Uterus (tissue), 4 donors: ENCODE measurements around the gene NBEAL2. TPM values are rescaled to one million over a fixed set of nuclear protein-coding genes. Genes with fewer than 3 reads are reported as not detected.
A peak's percentile ranks its signal among the peaks of the same experiment; 100 is the strongest.

Source experiments
- DNase-seq, 2 donors: peaks; one replicate each; pipeline ENCODE4 v3.0.0-alpha.2; 2019 to 2020
- H3K27ac ChIP-seq, 2 donors: fragments of 200-600 bp; sonication (generic); 1 replicate in 1 of 2; 2 replicates in 1 of 2; pipeline ENCODE4 v1.5.1; 2016 to 2018
- H3K27me3 ChIP-seq, 2 donors: fragments of 200-600 bp; sonication (generic); one replicate each; pipeline ENCODE4 v1.5.1; 2018 to 2019; ENCODE audit warnings: control low read depth in 1 of 2
- H3K36me3 ChIP-seq, 2 donors: fragments of 200-600 bp; sonication (generic); one replicate each; pipeline ENCODE4 v1.5.1; 2019; ENCODE audit warnings: control low read depth in 1 of 2
- H3K4me1 ChIP-seq, 2 donors: fragments of 200-600 bp; sonication (generic); one replicate each; pipeline ENCODE4 v1.5.1; 2018 to 2019; ENCODE audit warnings: control low read depth in 1 of 2
- H3K4me3 ChIP-seq, 2 donors: fragments of 200-600 bp; sonication (generic); 1 replicate in 1 of 2; 2 replicates in 1 of 2; pipeline ENCODE4 v1.5.1; 2018 to 2019; ENCODE audit warnings: mild to moderate bottlenecking in 1 of 2
- H3K9me3 ChIP-seq, 2 donors: fragments of 200-600 bp; sonication (generic); one replicate each; pipeline ENCODE4 v1.5.1; 2019; ENCODE audit warnings: control low read depth in 1 of 2
- CTCF ChIP-seq, 4 experiments: fragments of 200-600 bp in 2 of 4; fragments of 450-650 bp in 2 of 4; sonication (generic) in 2 of 4; IDR thresholded peaks; one replicate each; pipeline ENCODE4 v1.5.1; 2016 to 2019; ENCODE audit warnings: antibody characterized with exemption in 4 of 4, mild to moderate bottlenecking in 2 of 4, moderate library complexity in 1 of 4
- POLR2A ChIP-seq, 2 donors: fragments of 450-650 bp; IDR thresholded peaks; one replicate each; pipeline ENCODE4 v1.6.1; 2016; ENCODE audit warnings: antibody characterized with exemption in 2 of 2, mild to moderate bottlenecking in 1 of 2, moderate library complexity in 1 of 2
- intact Hi-C: fragments of 100-400 bp; cut with DNase I; formaldehyde crosslinking; loops from one replicate; pipeline ENCODE4 v1.15.1; 2023; ENCODE audit warnings: low total_unique reads
- total RNA-seq, 4 donors: library from RNA; depleted of rRNA in 3 of 4; stranded (reverse); fragments of >200 nt in 3 of 4; gene quantifications; one replicate each; pipeline versions ENCODE4 v1.1.0 to v1.2.4, GENCODE V29; 2014 to 2023
- donor health status: DM: yes; HTN: yes; CAD: no.

Gene NBEAL2
- total RNA-seq, 4 donors from 2014 or later, result 13.1 to 41.1 (median 23.8) TPM

- no peak overlapping the region for H3K4me3 ChIP-seq
- intact Hi-C loops, result no loop called here
- no peak for DNase-seq
- H3K4me1 ChIP-seq, result peaks cover 0 to 25% of the 10 kb centered on the region in 2 donors
- H3K27me3 ChIP-seq, result no peaks in the 10 kb centered on the region
- TF ChIP-seq POLR2A (IDR thresholded peaks at IDR 0.05) (no peak), CTCF (IDR thresholded peaks at IDR 0.05) (no peak)
- H3K27ac ChIP-seq, result peak overlapping the region; percentile 70
- no peaks in the 10 kb centered on the region for H3K9me3 ChIP-seq
- no peaks in the 10 kb centered on the region for H3K36me3 ChIP-seq
Observed at GRCh38 chr3:46958467-46959160, 20.9 kb upstream of the NBEAL2 start.

GRCh38 chr3:46959161-46959511 is 20.3 kb upstream of the NBEAL2 start:
- intact Hi-C loops, result no loop called here
- no peaks in the 10 kb centered on the region for H3K9me3 ChIP-seq
- no peak overlapping the region for H3K4me3 ChIP-seq
- no peak for TF ChIP-seq CTCF (IDR thresholded peaks at IDR 0.05)
- TF ChIP-seq POLR2A (IDR thresholded peaks at IDR 0.05), result no peak
- H3K27me3 ChIP-seq, result no peaks in the 10 kb centered on the region
- no peak for DNase-seq
- H3K4me1 ChIP-seq, result peaks cover 0 to 25% of the 10 kb centered on the region in 2 donors
- peak overlapping the region; percentile 70 for H3K27ac ChIP-seq
- no peaks in the 10 kb centered on the region for H3K36me3 ChIP-seq

DNA sequence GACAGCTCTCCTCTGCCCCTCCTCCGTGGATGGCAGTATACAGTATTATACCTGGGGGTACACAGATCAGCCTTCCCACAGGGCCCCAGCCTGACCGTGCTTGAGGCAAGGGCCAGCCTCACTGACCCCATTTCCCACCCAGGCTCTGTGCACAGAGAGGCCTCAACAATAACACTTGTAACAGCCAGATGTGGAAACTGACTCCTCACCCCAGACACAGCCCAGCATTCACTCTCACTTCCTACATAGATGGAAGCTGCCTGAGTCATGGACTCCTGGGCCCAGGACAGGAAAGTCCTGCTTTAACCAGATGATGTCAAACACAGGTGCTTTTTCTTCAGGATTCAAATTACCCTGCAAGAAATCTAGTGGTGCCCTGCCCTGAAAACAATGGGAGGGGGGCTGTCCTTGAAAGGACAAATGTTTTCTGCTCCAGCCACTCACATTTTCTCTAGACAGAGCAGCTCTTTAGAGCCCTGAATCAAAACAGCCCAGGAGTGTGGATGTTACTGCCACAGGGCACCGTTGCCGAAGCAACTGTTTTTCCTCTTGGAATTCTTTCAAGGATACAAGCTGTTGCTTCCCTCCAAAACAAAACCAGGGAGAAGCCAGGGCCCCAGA is 19.3 kb upstream of the NBEAL2 start:
- Histone ChIP-seq H3K27ac (peak overlapping the region; percentile 70), H3K4me1 (peaks cover 0 to 25% of the 10 kb centered on the region in 2 donors), H3K36me3 (no peaks in the 10 kb centered on the region), H3K9me3 (no peaks in the 10 kb centered on the region), H3K4me3 (no peak overlapping the region), H3K27me3 (no peaks in the 10 kb centered on the region)
- DNase-seq, result no peak
- intact Hi-C loops, result no loop called here
- TF ChIP-seq CTCF (IDR thresholded peaks at IDR 0.05) (no peak), POLR2A (IDR thresholded peaks at IDR 0.05) (no peak)

DNA sequence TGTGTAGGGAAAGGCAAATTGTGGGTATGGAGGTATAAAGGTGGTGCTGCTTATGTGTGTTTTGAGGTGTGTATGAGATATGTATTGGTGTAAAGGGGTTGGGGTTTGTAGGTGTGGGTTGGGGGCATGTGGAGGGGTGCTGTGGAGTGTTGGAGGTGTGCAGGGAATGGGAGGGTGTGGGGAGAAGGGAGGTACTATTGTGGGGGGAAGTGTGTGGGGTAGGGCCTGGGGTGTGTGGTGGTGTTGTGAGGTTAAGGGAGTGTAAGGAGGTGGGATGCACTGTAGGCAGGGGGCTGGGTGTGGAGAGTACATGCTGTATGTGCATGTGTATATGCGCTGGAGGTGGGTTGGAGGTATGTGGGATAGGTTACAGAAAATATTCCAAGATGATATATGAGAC is 18.6 kb upstream of the NBEAL2 start:
- DNase-seq, result no peak
- Histone ChIP-seq H3K4me3 (no peak overlapping the region), H3K4me1 (peaks cover 0 to 25% of the 10 kb centered on the region in 2 donors), H3K27ac (peak overlapping the region; percentile 70), H3K9me3 (no peaks in the 10 kb centered on the region), H3K27me3 (no peaks in the 10 kb centered on the region), H3K36me3 (no peaks in the 10 kb centered on the region)
- intact Hi-C loops, result no loop called here
- TF ChIP-seq POLR2A (IDR thresholded peaks at IDR 0.05) (no peak), CTCF (IDR thresholded peaks at IDR 0.05) (no peak)

GRCh38 chr3:46962427-46962826 is 17.0 kb upstream of the NBEAL2 start:
- Histone ChIP-seq H3K4me1 (peaks cover 0 to 30% of the 10 kb centered on the region in 2 donors), H3K27me3 (no peaks in the 10 kb centered on the region), H3K36me3 (no peaks in the 10 kb centered on the region), H3K27ac (no peak overlapping the region), H3K9me3 (no peaks in the 10 kb centered on the region), H3K4me3 (no peak overlapping the region)
- intact Hi-C loops, result no loop called here
- no peak for TF ChIP-seq CTCF (IDR thresholded peaks at IDR 0.05)
- TF ChIP-seq POLR2A (IDR thresholded peaks at IDR 0.05), result no peak
- DNase-seq, result no peak
